Fibroblast of the conjunctiva (primary cell): ENCODE measurements around the gene DNAL4.
A peak's percentile ranks its signal among the peaks of the same experiment; 100 is the strongest.
"Not testable (repeated sequence)": the region's sequence is repeated elsewhere in the genome, so short reads cannot be mapped to it uniquely, and the experiment has no call there.

ENCODE experiments used
- DNase-seq: peaks from one replicate; pipeline ENCODE4 v3.0.0-alpha.2; 2010; ENCODE audit warnings: low read depth

The DNAL4 gene

DNA sequence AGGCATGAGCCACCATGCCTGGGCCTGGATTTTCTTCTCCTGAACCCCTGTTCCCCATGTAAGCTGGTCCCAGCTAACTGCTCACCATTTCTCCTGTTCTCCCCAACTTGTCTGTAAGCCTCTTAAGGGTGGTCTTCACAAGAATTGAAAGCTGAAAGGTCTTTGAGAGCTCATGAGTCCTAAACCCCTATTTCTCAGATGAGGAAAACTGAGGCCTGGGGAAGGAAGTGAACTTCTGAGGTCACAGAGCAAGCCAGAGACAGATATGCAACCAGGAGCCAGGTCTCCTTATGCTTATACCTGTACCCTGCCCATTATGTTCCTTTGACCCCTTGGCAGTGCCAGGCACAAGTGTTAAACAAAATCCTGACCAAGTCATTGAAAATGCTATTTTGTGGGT lies 33.6 kb upstream of the DNAL4 start:
- DNase-seq, result no peak

DNA sequence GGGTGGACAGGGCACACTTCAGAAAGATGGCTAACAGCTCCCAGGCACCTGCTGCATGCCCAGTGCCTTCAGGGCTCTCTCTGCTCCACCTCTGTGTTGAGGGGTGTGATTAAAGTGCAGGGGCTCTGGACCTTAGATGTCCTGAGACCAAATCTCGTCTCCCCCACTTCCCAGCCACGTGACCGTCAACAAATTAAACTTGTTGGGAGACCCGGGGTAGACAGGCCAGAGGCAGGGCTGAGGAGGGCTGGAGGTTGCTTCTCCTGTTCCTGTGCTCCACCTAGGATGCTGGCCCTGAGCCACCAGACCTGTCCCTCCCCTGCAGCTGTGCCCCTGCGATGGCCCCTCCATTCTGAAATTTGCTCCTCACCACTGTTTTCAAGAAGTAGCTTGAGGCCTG lies 32.9 kb upstream of the DNAL4 start:
- no peak for DNase-seq

DNA sequence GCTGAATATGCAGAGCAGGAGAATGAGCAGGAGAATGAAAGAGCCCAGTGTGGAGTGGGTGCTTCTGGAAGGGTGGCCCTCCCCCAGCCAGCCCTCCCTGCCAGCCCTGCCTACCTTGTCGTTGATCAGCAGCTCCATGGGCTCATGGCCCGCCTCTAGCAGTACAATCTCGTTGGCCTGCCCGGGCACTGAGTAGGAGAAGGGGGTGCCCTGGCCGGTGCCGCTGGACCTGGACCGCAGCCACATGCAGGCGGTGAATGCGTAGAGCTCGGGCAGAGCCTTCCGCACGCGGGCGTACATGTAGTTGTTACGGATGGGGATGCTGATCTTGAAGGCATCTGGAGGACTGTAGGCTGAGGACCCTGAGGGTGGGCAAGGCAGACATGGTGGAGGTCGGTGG lies 32.4 kb upstream of the DNAL4 start:
- DNase-seq, result no peak

DNA sequence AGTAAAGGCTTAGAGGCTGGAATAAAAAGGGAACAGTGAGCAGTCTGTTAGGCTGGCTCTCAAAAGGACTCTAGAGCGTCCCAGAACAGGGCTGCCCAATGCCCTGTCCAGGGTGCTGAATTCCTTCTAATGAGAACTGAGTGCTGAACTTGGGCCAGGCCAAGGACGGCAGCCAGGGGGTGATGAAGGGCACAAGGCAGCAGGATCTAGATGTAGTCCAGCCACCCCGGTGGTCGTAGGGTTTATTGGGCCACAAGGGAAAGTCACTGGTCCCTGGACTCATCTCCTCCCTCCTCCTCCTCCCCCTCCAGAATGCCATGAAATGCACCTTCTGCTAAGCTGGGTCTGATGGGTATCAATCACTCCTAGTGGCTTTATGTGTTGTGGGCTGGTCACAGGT lies 30.6 kb upstream of the DNAL4 start:
- DNase-seq, result peak; percentile 24

DNA sequence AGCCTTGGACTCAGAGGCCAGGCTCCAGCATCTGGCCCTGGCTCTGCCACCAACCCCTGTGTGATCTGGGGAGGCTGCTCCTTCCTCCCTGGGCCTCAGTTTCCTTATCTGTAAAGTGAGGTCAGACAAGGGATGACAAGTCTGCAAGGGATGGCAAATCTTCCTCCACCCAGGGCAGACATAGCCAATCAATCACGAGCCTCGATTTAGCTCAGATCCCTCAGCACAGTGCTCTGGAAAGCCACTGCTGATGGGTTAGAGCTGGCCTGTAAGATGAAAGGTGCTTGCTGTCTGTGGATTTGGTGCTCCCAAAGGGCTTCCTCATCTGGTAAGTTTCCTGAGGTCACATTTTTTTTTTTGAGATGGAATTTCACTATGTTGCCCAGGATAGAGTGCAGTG lies 29.7 kb upstream of the DNAL4 start:
- no peak for DNase-seq

DNA sequence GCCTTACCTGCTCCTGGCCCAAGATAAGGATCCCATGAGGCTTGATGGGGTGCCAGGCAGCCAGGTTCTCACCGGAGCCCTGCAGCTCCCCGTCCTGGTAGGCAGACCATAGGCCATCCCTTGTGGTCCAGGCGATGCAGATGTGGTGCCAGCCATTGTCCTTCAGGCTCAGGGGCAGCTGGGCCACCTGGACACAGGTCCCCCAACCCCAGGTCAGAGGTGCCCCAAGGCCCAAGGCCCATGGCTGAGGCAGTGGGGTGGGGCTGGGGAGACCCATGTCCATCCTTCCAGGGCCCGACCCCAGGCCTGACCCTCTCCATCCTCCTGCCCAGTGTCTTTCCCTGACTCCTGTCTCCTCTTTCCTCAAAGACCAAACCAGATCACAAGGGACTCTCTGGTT lies 29.1 kb upstream of the DNAL4 start:
- DNase-seq, result no peak

DNA sequence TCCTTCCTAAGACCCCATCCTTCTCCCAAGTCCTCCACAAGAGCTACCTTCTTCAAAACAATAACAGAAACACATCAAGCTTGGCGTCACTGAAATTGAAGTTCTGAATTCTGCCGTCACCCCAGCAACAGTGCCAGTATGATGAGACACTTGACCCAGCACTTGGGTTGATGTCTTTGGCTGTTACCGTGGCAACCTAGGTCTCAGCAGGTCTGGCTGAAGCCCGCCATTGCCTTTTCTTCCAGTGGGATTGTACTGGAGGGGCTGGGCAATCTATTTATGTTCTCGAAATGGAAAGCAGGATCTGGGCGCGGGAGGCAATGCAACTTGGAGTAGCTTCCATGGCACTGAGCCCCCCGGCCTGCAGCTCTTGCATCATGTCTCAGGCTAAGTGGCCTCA lies 26.1 kb upstream of the DNAL4 start:
- DNase-seq, result no peak

DNA sequence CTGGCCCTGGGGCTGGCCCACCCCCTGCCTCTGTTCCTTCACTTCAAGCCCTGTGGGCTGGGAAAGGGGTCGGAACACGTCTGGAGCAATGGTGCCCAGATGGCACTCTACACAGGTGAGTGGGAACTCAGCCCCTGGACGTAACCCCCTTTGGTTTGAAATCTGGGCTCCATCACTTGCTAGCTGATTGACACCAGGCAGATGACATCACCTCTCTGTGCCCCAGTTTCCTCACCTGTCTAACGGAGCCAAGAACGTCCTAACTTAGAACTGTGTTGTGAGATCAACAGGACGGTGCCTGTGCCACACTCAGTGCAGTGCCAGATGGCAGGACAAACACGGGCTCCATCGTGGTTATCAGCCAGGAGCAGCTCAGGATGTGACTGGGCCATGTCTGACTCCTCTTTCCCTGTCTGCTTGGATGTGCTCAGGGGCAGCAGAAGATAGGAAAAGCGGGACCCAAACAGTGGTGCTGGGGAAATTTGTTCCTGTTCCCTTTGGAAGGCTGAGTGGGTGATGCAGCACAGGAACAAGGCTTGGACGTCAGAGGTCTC lies 25.5 kb upstream of the DNAL4 start:
- DNase-seq, result no peak

DNA sequence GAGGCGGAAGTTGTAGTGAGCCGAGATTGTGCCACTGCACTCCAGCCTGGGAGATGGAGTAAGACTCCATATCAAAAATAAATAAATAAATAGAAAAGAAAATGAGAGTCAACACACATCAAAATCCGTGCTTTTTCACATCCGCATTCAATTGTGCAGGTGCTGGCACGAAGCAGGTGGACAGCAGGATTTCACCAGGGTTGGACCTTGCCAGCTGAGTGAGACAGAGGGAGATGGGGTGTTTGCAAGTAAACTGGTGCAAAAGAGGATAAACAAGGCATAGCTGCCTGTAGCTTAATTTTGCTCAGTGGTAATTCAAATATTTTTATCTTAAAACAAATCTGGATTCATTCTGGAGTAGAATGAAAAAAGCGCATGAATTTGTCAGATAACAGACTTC lies 23.3 kb upstream of the DNAL4 start:
- DNase-seq, result no peak

DNA sequence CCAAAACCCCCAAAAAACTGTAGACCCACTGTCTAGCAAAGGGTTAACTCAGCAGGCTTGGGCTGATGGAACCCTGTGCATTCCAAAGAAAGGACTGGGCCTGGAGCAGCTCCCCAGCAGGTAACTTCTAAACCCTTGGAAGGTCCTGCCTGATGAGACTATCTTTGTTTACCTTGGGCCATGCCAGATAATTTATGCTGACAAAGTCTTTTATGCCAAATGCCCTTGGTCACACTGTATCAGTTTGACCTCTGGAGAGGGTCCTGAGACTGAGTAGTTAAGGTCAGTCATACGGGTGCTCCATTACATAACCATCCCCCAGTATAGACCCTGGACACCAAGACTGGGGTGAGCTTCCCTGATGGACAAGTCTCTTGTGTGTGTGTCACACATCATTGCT lies 21.9 kb upstream of the DNAL4 start:
- DNase-seq, result no peak

DNA sequence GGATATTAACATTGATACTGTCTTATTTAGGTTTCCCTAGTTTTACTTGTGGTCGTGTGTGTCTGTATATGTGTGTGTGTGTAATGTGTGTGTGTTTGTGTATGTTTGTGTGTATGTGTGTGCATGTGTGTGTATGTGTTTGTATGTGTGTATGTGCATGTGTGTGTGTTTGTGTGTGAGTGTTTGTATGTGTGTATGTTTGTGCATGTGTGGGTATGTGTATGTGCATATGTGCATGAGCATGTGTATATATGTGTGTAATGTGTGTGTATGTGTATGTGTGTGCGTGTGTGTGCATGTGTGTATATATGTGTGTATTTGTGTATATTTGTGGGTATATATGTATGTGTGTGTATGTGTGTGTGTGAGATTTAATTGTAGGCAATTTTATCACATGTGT lies 17.3 kb upstream of the DNAL4 start:
- no peak for DNase-seq

DNA sequence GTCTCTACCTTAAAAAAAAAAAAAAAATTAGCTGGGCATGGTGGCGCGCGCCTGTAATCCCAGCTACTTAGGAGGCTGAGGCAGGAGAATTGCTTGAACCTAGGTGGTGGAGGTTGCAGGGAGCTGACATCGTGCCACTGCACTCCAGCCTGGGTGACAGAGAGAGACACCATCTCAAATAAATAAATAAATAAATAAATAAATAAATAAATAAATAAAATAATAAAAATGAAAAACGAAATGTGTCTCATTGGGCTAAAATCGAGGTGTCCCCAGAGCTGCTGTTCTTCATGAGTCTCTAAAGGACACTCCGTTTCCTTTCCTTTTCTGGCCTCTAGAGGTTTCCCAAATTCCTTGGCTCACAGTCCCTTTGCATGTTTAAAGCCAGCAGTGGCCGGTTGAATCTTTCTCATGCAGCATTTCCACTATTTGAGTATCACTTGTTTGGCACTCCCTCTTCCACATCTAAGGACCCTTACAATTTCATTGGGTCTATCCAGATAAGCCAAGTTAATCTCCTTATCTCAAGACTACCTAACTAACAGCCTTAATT lies 11.2 kb upstream of the DNAL4 start:
- not testable (repeated sequence) for DNase-seq

DNA sequence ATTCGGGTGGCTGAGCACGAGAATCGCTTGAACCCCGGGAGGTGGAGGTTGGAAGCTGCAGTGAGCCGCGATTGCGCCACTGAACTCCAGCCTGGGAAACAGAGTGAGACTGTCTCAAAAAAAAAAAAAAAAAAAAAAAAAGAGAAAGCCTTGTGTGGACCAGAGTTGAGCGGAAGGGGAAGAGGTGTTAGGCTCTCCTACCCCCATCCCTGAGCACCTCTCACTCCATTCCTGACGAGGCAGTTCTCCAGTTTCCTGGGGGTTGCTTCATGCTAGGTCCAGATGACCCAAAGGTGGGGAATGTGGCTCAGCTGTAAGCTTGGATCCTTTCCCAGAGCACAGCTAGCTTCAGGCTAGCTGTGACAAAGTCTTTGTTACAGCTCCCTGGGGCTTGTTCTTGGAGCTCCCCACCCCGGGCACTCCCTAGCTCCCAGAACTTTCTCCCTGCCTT lies 8.8 kb upstream of the DNAL4 start:
- peak; percentile 89 for DNase-seq

DNA sequence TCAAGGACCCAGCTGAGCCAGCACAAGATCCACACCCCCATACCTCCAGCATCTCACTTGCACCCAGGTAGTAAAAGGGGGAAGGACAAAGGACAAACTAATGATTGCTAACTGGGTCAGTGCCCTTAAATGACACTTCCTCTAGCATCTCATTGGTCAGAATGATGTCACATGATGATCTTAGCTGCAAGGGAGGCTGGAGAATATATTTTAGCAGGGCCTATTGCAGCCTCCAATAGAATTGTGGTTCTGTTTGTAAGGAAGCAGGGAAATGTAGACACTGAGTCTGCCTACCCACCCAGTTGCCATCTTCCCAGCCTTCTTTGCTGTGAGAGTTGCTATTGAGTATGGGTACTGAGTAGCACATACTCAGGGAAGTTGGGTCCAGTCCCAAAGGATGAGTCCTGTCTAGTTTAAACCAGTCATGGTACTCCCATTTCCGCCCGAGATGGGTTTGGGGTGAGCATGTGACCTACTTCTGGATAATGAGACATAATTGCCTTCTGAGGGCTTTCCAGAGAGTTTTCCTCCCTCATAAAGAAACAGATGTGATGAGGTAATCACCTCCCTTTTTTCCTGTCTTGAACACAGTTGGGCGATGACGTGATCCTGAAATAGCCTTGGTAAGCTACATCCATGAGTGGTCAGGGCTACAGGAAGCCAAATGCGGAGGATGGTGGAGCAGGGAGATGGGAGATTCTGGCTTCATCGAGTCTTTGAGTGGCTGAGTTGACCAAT lies 5.5 kb upstream of the DNAL4 start:
- DNase-seq, result no peak

DNA sequence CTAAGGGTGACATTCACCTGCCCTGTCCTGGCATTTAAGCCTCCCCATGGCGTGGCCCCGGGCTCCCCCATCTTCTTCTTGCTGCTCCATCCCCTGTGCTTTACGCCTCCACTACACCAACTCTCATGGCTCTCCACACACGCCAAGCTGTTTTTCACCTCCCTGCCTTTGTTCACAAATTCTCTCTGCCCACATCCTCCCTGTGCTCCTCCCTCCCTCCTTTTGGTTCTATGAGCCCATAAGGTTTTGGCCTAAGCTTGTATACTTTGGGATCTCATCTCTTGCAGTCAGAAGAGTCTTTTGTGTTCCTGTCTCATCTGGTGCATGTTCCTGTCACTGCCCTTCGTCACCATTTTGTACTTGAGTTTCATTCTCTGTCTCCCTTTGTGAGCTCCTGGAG lies 4.6 kb upstream of the DNAL4 start:
- no peak for DNase-seq

DNA sequence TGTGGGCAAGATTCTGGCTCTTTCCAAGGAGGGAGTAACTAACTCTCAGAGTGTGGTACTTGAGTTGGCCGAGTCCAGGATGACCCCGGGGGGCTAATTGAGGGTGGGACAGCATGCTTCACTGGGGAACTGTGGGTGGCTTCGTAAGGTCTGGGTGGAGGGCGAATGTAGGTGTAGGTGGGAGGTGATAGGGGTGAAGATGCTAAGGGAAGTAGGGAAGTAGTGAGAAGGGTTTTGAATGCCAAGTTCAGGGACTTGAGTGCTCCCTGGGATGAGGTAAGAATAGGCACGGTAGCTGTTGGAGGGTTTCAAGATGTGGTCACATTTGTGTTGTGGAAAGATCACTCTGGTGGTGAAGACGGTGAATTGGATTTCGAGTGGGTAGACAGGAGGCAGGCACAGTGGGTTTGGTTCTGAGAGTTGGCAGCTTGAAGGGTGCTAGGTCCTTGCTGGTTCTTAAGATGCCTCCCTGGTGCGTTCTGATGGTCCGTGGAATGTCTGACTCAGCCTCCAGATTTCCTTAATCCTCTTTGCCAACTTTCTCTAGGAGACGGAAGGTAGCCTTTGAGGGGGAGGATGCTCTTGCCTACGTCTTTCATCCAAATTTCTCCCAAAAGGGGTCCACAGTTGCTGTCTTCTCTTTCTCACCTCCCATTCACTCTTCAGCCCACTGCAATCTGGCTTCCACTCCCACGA lies 2.5 kb upstream of the DNAL4 start:
- no peak for DNase-seq

DNA sequence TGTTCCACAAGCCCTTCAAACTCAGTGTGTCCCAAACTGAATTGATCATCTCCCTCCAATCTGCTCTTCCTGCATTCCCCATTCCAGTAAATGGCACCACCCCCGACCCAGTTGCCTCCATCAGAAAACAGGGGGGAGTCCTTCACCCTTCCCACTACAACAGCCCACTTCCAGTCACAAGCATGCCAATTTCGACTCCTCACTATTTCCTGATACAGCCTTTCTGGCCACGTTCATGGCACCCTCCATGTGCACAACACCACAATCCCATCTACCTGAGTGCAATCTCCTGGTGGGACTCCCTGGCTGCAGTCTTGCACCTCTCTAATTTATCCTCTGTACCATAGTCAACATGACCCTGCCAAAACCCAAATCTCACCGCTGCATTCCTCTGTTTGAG lies 1.6 kb upstream of the DNAL4 start:
- DNase-seq, result no peak

DNA sequence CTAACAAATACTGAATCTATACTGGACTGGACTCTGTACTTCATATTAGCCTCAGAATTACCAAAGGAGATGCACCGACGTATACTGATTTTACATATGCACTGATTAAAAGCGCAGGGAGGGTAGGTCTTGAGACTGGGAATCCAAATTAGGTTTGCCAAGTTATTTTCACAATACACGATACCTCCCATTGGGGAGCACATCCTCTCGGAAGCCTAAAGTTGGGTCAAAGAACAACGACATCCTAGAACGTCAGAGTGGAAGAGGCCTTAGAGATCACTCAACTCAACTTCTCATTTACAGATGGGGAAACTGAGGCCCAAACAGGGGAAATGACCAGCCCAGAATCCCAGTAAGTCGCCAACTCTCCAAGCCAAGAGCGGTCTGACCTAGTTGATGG lies 626 bp downstream of the DNAL4 start:
- no peak for DNase-seq

DNA sequence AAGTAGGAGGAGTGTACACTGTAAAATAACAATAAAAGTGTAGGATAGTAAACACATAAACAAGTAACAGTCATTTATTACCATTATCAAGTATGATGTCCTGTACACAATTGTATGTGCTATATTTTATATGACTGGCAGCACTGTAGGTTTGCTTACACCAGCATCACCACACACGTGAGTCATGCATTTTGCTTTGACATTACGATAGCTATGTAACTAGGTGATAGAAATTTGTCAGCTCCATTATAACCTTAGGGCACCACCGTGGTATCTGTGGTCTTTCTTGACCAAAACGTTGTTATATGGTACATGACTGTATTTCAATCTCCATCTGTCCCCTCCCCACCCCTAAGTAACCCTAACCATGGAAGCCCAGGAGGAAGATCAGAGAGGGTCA lies 1.1 kb downstream of the DNAL4 start:
- DNase-seq, result no peak

DNA sequence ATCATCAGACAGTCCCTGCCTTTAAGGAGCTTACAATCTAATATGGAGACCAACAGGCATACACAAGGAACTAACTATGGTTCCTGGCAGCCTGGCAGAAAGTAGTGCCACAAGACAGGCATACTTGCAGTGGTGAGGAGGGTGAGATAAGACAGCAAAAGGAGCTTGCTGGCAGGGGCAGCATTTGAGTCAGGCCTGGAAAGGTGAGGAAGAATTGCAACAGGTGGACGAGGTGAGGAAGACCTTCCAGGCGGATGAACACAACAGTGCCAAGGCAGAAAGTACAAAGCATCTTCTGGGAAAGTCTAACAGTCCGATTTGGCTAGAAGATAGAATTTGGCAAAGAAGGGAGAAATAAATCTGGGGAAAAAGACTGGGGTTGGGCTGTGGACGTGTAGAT lies 4.3 kb downstream of the DNAL4 start:
- no peak for DNase-seq

DNA sequence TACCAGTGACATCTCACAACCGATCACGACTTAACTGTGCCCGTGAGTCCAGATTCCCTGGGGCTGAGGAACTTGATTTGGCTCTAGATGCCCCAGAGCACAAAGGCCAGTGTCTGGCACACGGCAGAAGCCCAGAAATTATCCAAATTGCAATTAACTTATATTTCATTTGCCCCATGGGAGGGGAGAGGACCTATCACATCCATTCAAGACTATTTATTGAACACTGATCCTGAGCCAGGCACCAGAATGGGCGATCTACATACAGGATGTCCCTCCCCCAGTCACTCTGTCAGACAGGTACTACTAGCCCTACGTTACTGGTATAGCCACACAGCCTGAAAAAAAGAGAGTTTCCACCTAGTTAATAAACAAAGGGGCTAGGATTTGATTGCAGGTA lies 5.1 kb downstream of the DNAL4 start:
- no peak for DNase-seq

DNA sequence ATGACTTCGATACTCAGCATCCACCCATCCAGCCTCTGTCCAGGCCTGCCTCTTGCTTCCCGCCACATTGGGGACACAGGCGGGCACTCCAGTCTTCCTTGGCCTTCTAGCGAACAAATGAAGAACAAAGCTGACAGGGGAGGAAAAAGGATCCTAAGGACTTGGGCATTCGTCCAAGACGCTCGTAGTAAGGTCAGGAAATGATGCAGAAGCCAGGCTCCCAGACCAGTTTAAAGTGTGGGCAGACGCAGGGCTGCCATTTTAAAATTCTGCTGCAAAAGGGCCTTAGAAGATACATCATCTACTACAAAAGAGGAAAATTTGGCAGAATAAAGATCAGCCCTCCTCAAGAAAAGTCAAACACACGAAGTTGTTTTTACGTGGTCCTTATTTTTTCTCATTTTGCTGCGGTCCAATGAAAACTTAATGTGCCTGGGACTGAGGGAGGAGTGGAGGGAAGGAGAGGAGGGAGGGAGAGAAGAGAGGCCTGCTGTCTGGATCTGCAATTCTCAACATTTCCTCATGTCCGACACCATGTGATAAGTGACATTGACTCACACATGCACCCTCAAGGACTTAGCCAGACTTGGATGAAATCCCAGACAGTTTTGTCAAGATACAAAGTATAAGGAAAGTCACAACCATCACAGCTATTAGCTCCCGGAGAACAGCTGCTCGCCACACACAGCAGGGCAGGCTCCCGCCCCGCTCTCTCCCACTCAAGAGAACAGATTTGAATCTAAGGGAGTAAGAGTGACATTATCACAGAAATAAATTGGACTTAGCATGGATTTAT lies 5.7 kb downstream of the DNAL4 start:
- DNase-seq, result peak; percentile 75

DNA sequence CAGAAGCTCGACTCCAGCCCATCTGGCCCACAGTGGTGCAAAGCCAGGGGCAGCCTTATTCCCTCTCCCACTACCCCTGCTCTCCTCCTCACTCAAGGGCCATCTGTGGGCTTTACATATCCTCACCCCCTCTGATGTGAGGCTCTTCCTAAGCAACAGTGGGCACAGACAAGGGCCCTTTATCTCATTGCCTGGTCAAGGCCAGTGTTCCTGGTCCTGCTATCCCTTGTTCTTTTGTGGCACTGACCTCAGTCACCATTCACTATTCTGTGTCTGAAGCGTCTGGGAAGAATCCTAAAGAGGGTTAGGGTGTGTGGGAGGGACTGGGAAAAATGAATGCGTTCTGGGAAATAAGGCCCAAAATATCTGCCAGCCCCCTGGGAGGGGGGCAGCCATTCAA lies 7.3 kb downstream of the DNAL4 start:
- no peak for DNase-seq
